Mammary epithelial cell (primary cell): ENCODE data around the gene NFX1.

Experiments
- EZH2 ChIP-seq: IDR thresholded peaks from 2 replicates; pipeline ENCODE4 v1.6.1; 2012; ENCODE audit warnings: low read length, inconsistent platforms, borderline replicate concordance
- TF ChIP-seq, protein P1 (sequence below), 2 donors: IDR thresholded peaks in 1 of 2; conservative IDR thresholded peaks in 1 of 2; 2 replicates each; pipeline ENCODE4 v1.5.1; 2011 to 2012; ENCODE audit warnings: inconsistent platforms in 2 of 2, low read length in 2 of 2, mild to moderate bottlenecking in 2 of 2, control low read depth in 1 of 2, low read depth in 1 of 2; ENCODE audit not compliant: insufficient read depth in 1 of 2; ENCODE audit errors: extremely low read depth in 1 of 2

DNA sequence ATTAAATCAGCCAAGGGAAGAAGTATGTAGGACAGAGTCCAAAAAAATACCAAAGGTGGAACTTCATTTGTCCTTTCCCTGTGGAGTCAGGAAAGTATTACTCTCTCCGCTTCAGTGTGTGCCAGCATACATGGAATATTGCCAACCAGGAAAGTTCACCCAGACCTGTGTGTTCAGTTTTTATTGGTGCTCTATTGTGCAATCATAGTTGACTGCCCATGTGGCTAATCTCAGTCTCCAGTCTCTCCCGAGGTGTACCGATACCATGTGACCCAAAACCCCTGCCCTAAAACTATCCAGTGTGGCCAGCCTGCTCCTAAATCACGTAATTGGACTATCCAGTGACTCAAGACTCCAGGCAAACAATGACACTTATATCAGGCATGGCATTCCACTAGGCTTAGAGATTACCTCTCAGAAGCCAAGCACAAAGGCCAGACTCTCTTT is 38.8 kb downstream of the NFX1 start:
- TF ChIP-seq, protein P1, sequence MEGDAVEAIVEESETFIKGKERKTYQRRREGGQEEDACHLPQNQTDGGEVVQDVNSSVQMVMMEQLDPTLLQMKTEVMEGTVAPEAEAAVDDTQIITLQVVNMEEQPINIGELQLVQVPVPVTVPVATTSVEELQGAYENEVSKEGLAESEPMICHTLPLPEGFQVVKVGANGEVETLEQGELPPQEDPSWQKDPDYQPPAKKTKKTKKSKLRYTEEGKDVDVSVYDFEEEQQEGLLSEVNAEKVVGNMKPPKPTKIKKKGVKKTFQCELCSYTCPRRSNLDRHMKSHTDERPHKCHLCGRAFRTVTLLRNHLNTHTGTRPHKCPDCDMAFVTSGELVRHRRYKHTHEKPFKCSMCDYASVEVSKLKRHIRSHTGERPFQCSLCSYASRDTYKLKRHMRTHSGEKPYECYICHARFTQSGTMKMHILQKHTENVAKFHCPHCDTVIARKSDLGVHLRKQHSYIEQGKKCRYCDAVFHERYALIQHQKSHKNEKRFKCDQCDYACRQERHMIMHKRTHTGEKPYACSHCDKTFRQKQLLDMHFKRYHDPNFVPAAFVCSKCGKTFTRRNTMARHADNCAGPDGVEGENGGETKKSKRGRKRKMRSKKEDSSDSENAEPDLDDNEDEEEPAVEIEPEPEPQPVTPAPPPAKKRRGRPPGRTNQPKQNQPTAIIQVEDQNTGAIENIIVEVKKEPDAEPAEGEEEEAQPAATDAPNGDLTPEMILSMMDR (conservative IDR thresholded peaks at IDR 0.05 in 1 of 2, IDR thresholded peaks at IDR 0.05 in 1 of 2; ENCODE audit: extremely low read depth in 1 of 2, insufficient read depth in 1 of 2, low read depth in 1 of 2, low read length in 2 of 2): no peak
- TF ChIP-seq EZH2: no peak
